Limb (tissue), 2 donors: ENCODE data around the gene IGF2BP2.
"Not testable (repeated sequence)": the region's sequence is repeated elsewhere in the genome, so short reads cannot be mapped to it uniquely, and the experiment has no call there.

ENCODE experiments used
- DNase-seq, 2 donors: peaks; one replicate each; pipeline ENCODE4 v3.0.0-alpha.2; 2016; ENCODE audit errors: extremely low spot score in 2 of 2

Gene IGF2BP2

DNA sequence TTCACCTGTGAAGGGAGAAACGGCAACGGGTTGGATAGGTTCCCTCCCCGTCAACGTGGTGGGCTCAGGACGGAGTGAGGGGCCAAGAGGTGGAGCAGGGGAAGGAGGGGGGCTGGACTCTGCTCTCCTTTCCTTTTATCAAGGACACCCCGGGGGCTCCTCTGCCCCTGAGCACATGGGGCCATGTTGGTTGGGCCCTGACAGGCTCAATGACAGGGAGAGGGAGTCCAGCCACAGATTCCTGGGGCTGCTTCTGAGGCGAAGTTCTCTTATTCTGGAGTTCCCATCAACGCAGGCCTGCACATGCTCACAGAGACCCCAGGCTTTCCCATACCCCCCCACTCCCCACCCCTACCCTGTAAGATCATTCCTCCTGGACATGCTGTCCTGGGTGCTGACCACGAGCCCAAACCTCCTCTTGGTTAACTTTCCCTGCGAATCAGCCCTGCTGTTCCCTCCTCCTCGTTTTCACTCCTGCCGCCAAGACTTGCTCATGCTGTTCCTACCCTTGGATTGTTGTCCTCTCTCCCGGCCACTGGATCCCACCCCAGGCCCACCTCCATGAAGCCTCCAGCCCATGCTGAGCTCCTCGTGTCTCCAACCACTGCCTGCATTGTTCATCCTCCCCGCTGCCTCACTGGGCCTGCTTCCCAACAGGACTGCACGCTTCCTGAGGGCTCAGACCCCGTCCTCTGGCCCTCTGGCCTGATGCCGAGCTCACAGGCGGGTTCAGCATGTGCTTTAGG is 177.5 kb downstream of the IGF2BP2 start:
- DNase-seq = no peak

DNA sequence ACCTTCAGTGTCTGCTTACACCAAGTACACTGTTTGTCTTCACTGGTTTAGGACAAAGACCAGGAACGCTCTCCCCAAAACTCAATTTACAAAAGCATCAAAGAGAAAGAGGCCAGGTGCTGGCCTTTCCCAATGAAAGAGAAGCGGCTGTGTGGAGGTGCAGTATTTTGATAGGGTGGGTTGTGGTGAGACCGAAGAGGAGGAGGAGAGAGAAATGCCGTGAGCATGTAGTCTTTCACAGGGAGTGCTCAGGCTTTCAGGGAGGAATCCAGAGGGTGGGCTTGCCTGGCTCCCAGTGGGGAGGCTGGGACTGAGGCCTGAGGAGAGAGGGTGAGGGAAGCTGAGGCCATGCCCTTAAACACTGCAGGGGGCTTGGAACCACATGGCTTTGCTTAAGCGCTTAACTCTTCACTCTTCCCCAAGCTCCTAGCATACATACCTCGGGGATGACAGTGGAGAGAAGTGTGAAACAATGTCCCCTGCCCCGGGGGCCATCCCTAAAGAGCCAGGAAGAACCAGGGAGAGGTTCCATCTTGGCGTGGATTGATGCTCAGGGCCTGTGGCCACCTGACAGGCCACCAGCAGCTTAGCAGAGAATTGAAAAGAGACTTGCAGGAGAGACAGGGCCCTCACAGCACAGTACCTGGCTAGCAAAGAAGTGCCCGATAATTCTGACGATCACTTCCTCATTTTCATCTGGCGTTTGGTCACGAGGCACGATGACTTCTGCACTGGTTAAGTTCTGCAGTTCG is 178.3 kb downstream of the IGF2BP2 start:
- DNase-seq = no peak

DNA sequence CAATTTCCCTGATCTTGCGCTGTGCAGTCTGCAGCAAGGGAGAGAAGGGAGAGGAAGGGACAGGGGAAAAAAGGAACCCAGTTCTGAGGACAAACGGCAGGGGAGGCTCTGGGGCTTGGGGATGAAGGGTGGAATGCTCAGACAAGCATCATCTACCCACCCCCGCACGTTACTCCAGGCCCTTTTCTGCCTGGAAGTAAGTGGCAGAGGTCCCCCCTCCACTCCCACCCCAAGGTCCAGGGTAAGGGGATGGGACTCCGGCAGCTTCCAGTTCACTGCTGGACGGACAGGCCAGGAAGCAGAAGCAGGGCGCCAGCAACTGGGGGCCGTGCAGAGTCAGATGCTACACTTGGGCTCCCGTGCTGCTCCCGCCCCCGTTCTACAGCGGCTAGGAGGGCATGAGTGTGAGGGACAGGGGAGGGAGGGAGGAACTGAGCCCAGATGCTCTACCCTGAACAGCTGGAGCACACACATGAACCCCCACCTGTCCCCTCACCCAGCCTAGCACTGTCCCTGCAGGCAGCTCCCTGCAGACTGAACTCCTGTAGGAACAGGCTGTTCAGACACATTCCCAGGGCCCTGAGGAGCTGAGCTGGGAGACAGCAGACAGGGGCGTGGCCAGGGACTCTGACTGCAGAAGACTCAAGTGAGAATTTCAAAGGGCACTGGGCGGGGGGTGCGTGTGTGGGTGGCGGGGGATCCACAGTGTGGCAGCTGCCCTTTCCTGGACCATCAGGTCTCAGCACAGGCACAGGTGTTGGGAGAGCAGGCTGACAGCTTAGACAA is 179.1 kb downstream of the IGF2BP2 start:
- DNase-seq = no peak

DNA sequence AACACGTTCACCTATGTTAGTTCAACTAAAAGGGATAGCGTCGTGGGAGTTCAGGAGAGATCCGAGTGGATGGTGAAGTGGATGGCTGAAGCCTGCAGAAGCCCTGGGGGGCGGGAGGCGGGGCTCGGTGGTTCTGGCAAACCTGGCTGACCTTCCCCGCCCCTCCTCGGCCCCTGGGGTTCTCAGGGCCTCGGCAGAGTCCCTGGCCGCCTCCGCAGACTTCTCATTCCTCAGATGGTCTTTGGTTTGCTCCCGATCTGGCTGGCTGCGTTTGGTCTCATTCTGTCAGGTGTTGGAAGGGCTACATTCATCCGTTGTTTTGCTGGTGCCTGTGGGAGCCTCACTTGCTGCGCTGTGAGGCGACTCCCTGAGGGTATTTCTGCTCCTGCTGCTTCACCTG is 179.7 kb downstream of the IGF2BP2 start:
- not testable (repeated sequence) for DNase-seq

DNA sequence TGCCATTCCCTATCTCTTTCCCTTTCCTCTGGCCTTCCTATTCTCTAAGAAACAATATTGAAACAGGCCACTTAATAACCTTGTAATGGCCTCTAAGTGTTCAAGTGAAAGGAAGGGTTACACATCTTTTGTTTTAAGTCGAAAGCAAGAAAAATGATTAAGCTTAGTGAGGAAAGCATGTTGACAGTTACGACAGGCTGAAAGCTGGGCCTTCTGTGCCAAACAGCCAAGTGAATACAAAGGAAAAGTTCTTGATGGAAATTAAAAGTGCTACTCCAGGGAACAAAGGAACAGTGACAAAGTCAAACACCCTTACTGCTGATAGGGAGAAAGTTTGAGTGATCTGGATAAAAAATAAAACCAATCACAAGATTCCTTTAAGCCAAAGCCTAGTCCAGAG is 184.5 kb downstream of the IGF2BP2 start:
- DNase-seq = no peak

DNA sequence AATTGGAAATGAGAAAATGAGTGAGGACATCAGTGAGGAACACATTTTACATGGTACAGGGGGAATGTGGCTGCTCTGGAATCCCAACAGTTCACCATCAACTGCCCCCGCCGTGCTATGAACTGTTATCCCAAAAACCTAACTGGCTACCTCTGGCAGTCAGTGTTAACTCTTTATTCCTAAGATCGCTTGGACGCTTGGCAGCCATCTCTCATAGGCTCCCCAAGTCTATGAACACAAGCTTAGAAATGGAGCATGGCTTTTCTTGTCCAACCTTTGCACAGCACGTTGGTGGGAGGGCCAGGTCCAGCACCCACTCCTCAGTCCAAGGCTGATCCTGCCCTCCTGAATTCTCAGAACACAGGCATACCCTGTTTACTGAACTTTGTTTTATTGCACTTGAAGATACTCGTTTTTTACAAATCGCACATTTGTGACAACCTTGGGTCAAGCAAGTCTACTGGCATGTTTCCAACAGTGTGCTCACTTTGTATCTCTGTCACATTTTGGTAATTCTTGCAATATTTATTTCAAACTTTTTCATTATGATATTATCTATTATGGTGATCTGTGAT is 185.1 kb downstream of the IGF2BP2 start:
- no peak for DNase-seq

DNA sequence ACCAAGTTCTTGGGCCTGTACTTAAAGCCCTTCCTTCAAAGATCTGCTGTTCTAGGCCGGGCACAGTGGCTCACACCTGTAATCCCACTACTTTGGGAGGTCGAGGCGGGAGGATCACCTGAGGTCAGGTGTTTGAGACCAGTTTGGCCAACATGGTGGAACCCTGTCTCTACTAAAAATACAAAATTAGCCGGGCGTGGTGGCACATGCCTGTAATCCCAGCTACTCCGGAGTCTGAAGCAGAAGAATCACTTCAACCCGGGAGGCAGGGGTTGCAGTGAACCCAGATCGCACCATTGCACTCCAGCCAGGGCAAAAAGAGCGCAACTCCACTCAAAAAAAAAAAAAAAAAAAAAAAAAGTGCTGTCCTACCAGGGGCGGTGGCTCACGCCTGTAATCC is 186.2 kb downstream of the IGF2BP2 start:
- not testable (repeated sequence) for DNase-seq

DNA sequence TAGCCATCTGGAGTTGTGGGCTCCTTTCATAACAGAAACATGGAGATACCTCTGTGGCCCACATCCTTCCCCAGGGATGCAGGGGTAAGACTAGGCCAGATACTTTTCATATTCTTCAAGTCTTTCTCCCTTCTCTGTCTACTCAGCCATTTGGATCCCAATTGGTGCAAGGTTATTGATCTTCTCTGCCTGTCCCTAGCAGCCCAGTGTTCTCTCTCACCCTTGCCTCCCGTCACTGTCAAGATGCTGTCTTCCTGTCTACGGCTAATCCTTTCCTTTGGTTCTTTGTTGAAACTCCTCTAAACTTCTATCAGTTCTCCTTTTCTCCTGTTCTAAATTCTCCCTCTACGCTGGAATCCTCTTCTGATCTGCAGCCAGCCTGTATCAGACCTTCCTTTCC is 187.5 kb downstream of the IGF2BP2 start:
- no peak for DNase-seq

DNA sequence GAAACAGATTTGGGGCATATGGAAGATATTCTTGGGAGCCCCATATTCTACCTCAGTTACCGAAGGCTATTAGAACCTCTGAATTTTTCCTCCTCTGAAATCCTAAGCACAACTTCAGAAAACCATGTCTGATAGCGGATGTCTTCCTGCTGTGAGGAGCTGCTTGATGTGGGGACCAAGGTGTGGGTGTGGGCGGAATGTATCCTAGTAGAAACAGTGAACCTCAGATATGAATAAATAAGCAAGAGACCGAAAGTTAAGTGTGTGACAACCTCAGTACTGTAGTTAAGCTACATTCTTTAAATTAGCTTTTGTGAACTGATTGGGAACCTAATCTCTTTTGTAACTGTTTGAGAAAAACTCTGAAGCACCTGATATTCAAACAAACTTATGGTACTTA is 191.8 kb downstream of the IGF2BP2 start:
- no peak for DNase-seq

DNA sequence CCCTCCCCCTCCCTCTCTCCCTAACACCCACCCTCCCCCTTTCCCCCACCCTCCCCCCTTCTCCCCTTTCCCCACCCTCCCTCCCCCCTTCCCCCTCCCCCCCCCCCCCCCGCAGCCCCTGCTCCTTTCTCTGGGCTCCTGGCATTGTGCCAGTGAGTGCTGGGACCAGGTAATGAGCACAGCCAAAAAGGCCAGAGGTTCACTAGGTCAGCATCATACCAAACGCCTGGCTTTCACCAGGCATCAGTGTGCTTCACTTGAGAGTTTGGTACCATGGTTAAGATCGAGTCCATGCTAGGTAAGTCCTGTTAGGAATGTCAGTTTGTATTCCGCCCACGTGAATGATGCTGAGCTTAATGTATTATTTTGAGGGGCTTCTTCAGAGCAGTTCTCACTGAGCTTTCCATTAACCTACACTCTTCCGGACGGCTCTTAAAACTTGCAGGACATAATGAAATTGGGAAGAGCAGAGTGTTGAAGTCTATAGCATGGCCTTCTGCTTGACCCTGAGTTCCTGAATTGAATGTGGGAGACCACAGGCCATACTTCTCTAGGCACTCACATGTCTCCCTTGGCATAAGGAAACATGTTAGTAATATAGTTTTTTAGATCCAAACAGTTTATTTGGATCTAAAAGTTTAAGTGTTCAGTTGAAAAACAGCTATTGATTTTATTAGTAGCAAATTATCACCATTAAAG is 193.2 kb downstream of the IGF2BP2 start:
- no peak for DNase-seq

DNA sequence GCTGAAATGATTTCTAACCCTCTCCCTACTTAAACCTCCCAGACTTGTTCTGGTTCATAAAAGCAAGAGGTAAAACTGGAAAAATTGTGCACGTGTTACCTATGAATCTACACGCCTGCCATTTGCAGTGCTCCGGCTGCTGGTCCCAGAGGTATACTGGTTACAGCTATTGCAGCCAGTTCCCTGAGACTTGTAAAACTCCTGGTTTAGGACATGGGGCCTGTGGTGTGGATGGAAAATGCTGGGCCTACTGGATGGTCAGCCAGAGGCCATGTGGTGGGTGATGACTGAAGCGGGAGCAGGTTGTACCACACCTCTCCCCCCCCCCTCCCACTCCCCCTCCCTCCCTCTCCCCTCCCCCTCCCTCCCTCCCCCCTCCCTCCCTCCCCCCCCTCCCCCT is 193.7 kb downstream of the IGF2BP2 start:
- DNase-seq = no peak

DNA sequence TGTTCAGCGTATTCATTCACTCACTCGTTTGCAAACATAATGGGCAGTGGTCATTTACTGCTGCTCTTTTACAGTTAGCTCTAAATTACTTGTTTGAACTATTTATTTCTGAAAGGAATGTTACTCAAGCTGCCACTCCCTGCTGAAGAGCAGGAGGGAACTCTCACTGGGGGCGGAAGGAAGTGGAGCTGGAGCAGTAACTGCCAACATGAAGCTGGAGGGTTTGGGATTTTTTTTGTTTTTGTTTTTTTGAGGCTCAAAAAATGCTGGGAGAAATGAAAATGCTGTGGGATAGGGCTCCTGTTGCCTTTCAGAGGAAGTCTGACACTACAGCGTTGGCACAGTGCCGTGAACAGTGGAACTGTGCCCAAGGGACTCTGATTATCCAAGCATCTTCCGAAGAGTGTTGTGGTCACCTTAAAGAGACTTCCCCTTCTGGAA is 194.6 kb downstream of the IGF2BP2 start:
- DNase-seq = no peak

DNA sequence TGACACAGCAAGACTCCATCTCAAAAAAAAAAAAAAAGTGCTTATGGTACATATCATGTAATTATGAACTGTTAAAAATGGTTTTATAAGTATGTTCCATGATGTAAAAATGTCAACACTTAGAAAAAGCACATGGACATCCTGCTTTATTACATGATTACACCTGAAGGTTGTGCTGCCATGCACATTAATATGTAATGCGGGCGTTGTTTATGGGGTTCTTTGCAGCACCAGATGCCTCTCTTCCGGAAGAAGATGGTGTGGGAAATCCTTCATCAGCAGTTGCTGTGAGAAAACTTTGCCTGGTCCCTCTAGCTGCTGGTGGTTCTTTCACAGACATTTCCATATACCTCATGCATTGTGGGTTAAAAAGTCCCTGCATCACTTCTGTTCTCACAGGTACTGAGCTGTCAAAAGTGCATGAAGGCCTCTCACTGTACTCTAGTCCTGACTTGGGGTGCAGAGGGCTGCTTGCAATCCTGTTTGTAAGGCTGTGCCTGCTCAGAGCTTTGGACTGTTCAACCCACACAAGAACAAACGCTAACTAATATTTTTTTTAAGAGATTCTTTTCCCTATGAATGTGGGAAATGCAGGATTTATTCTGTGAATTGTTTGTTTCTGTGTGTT is 195.2 kb downstream of the IGF2BP2 start:
- no peak for DNase-seq

DNA sequence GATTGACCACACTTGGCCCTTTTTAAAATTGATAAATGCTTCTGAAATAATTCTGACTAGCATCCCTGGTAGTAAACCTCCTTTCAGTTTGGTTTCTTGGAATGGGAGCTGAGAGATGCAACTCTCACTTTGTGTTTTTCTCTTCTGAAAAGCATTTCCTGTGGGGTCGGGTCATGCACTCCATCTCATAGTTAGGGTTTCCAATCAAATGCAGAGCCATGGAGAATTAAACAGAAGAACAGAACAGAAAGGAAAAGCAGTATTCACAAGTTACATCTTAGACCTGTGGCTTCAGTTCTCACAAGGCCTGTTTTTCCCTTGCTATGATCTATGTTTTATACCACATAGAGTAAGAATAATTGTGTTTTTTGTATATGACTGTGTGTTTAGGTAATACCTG is 199.1 kb downstream of the IGF2BP2 start:
- DNase-seq = no peak

DNA sequence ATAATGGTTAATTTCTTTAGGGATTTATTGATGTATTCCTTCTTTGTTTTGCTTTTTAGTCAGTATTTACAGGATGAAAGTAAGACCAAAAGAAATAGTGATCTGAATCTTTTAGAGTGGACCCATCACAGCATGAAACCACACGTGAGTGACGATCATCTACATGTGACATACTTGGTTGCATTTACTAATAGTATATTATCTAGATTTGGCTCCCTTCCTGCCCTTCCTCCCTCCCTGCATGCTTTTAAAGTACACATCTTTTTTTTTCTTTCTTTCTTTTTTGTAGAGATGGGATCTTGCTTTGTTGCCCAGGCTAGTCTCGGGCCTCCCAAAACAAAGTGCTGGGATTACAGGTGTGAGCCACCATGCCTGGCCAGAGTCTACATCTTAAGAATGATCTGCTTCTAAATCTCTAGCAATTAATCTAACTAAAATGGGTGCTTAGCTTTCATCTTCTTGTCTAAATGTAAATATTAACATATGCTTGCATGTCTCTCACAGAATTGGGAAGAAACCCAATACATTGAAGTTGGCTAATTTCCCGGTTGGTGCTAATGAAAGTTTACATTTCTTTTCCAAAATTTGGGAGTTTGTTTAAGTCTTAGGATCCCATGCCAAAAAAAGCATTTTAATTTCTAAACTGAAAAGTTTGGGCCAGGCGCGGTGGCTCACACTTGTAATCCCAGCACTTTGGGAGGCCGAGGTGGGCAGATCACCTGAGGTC is 200.7 kb downstream of the IGF2BP2 start:
- DNase-seq = no peak

DNA sequence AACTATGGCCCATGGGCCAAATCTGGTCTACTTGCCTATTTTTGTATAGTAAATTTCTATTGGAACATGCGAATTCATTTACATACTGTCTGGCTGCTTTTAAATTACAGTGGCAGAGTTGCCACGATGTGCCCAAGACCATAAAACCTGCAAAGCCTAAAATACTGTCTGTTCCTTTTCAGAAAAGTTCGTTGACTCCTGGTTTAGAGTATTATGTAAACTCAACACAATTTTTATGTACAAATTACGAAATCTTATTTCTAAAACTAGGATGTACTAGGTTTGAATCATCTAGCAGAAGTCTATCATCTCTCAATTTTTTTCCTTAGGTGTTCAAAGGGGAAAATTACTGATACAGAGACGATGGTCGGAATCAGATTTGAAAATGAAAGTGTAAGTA is 211.8 kb downstream of the IGF2BP2 start:
- no peak for DNase-seq

DNA sequence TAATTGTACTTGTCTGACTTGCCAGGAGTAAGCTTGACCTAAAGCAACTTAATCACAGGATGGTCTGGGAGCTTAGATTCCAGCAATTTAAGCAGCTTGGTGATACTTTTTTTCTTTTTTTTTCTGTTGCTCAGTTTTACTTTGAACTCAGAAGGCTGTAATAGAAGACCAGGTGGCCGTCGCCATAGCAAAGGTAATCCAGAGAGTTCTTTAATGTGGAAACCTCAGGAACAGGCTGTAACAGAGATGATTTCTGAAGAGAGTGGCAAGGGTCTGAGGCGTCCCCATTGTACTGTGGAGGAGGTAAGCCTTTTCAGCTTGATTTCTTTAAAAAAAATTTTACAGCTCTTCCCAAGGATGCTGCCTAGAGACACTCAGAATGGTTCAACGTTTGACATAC is 218.6 kb downstream of the IGF2BP2 start:
- DNase-seq = no peak

DNA sequence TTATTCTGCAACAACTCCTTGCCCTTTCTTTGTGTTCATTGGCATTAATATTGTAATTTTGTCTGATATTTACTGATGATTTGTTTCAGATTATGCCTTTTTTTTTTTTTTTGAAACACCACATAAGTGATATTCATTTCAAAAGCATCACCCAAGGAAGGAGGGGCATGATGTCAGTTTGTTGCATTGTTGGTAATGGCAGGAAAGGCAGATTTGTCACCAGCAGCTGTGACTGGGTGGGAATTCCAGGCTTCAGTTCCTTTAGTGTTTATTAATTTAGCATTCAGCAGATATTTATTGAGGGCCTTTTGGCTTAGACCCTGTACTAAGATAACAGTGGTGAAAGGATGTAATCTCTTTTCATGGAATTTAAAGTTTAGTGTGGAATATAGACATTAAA is 219.3 kb downstream of the IGF2BP2 start:
- DNase-seq = no peak

DNA sequence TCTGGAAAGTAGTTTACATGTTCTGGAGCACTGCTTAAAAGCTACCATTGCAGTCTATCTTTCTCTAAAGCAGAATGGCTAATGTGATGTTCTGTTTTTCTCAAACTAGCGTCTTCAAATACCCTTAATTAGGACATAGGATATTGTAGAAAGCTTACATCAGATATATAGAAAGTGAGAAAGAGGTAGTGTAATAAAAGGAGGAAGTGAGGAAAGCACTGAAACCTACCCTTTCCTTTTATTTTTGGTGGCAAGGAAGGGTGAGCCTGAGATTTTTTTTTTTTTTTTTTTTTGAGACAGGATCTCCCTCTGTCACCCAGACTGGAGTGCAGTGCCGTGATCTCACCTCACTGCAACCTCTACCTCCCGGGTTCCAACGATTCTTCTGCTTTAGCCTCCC is 229.3 kb downstream of the IGF2BP2 start:
- no peak for DNase-seq

DNA sequence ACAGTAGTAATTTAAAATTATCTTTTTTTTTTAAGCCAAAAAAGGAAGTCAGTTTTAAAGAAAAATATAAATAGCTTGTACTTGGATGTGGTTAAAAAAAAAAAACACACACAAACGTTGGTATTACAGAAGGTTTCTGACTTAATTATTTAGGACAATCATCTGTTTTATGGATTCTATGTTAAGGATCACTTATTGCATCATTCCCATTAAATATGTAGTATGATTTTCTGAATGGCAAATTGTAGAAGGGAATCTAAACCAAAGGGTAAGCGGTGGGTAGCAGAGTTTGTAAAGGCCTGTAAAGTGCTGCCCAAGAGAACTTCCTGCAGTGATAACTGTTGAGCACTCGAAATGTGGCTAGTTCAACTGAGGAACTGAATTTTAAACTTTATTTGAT is 230.8 kb downstream of the IGF2BP2 start:
- DNase-seq = no peak
